CD4-positive, CD25-positive, alpha-beta regulatory T cell (primary cell): Measurements from ENCODE around the gene G0S2. TPM values are rescaled to one million over a fixed set of nuclear protein-coding genes. Genes with fewer than 3 reads are reported as not detected.
A peak's percentile ranks its signal among the peaks of the same experiment; 100 is the strongest.

Experiments
- ATAC-seq, 2 donors: fragments of 150-1000 bp; cut with Tn5 transposase; one replicate each; pipeline ENCODE4 v1.10.0; 2021; ENCODE audit warnings: low read depth in 2 of 2, moderate number of reproducible peaks in 2 of 2, moderate library complexity in 1 of 2
- DNase-seq, 3 donors: peaks; one replicate each; pipeline versions ENCODE4 v3.0.0 to v3.0.0-alpha.2; 2012 to 2022; ENCODE audit warnings: mixed read lengths in 1 of 3
- H3K27ac ChIP-seq: one replicate; pipeline ENCODE4 v1.7.0; 2013; ENCODE audit warnings: mild to moderate bottlenecking, low read length; ENCODE audit not compliant: insufficient read depth, poor library complexity, severe bottlenecking
- H3K27me3 ChIP-seq: one replicate; pipeline ENCODE4 v1.7.0; 2013; ENCODE audit warnings: low read length; ENCODE audit not compliant: control insufficient read depth, insufficient read depth
- H3K36me3 ChIP-seq: one replicate; pipeline ENCODE4 v1.7.0; 2013; ENCODE audit warnings: mild to moderate bottlenecking, low read length, moderate library complexity; ENCODE audit not compliant: control insufficient read depth, insufficient read depth
- H3K4me1 ChIP-seq: 2 replicates; pipeline ENCODE4 v1.7.0; 2013; ENCODE audit warnings: mild to moderate bottlenecking, low read length; ENCODE audit not compliant: insufficient read depth, control insufficient read depth, poor library complexity, severe bottlenecking
- H3K4me3 ChIP-seq: one replicate; pipeline ENCODE4 v1.7.0; 2013; ENCODE audit warnings: low read depth, mild to moderate bottlenecking, low read length, moderate library complexity
- H3K9me3 ChIP-seq, 2 experiments: 1 replicate in 1 of 2; 2 replicates in 1 of 2; pipeline ENCODE4 v1.7.0; 2013; ENCODE audit warnings: low read length in 2 of 2, mild to moderate bottlenecking in 1 of 2, moderate library complexity in 1 of 2; ENCODE audit not compliant: control insufficient read depth in 2 of 2
- H3K27ac Mint-ChIP-seq, 3 donors: one replicate each; pipeline ENCODE4 v1.8.0; 2020 to 2022; ENCODE audit warnings: mild to moderate bottlenecking in 3 of 3, mixed read lengths in 3 of 3, moderate library complexity in 2 of 3
- H3K27me3 Mint-ChIP-seq: one replicate; pipeline ENCODE4 v1.8.0; 2022; ENCODE audit warnings: mild to moderate bottlenecking, mixed read lengths
- H3K36me3 Mint-ChIP-seq: one replicate; pipeline ENCODE4 v1.8.0; 2020; ENCODE audit warnings: mixed read lengths
- H3K4me1 Mint-ChIP-seq, 4 donors: one replicate each; pipeline ENCODE4 v1.8.0; 2020 to 2022; ENCODE audit warnings: mixed read lengths in 4 of 4, mild to moderate bottlenecking in 1 of 4
- H3K4me3 Mint-ChIP-seq, 4 donors: one replicate each; pipeline ENCODE4 v1.8.0; 2020 to 2022; ENCODE audit warnings: mild to moderate bottlenecking in 4 of 4, mixed read lengths in 4 of 4, moderate library complexity in 3 of 4
- H3K9me3 Mint-ChIP-seq, 7 donors: one replicate each; pipeline ENCODE4 v1.8.0; 2020 to 2022; ENCODE audit warnings: mixed read lengths in 7 of 7, mild to moderate bottlenecking in 3 of 7, moderate library complexity in 2 of 7
- polyA plus RNA-seq, 4 donors: library from polyadenylated mRNA; unstranded; fragments of 300-500 nt; fragmentation: Illumina TruSeq; gene quantifications; one replicate each; pipeline ENCODE4 v1.2.3, GENCODE V29; 2021
- total RNA-seq: library from RNA; stranded (reverse); gene quantifications from one replicate; pipeline ENCODE4 v1.2.3, GENCODE V29; 2022

G0S2 gene
- total and polyA plus RNA-seq, 5 donors from 2014 or later: 0.48 TPM; not detected in 4

DNA sequence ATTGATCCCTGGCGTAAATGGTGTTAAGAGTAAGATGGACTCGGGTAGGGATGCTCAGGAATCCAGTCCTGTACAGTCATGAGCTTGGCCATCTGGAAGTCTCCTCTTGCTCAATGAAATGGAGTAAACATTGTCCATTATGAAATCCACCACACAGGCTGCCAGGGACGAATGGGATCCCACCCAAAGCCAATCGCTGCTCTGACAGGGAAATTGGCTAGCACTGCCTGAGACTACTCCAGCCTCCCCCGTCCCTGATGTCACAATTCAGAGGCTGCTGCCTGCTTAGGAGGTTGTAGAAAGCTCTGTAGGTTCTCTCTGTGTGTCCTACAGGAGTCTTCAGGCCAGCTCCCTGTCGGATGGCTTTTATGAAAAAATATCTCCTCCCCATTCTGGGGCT is 29.4 kb downstream of the G0S2 start, which contains the start of gene HSD11B1:
Gene HSD11B1 (plus strand): TSS at position 263 of the 400 bp plus-strand sequence. CDS start 97 bp downstream, at position 360.
- H3K27me3 ChIP-seq: no peaks in the 10 kb centered on the region
- peaks cover 0 to 3% (median 0%) of the 10 kb centered on the region in 7 donors for H3K9me3 Mint-ChIP-seq
- no peak within 1 kb of the TSS for H3K4me3 ChIP-seq
- H3K4me1 ChIP-seq: no peaks in the 10 kb centered on the region
- no peak within 1 kb of the TSS for H3K27ac ChIP-seq
- H3K4me3 Mint-ChIP-seq: no peak within 1 kb of the TSS
- no peak within 1 kb of the TSS for H3K27ac Mint-ChIP-seq
- no peak for ATAC-seq
- no peaks in the 10 kb centered on the region for H3K9me3 ChIP-seq
- DNase-seq: no peak
- H3K36me3 ChIP-seq: no peaks in the 10 kb centered on the region
- no peaks in the 10 kb centered on the region for H3K27me3 Mint-ChIP-seq
- H3K4me1 Mint-ChIP-seq: peaks cover 0 to 9% (median 3%) of the 10 kb centered on the region in 4 donors
- H3K36me3 Mint-ChIP-seq: peaks cover 17% of the 10 kb centered on the region

DNA sequence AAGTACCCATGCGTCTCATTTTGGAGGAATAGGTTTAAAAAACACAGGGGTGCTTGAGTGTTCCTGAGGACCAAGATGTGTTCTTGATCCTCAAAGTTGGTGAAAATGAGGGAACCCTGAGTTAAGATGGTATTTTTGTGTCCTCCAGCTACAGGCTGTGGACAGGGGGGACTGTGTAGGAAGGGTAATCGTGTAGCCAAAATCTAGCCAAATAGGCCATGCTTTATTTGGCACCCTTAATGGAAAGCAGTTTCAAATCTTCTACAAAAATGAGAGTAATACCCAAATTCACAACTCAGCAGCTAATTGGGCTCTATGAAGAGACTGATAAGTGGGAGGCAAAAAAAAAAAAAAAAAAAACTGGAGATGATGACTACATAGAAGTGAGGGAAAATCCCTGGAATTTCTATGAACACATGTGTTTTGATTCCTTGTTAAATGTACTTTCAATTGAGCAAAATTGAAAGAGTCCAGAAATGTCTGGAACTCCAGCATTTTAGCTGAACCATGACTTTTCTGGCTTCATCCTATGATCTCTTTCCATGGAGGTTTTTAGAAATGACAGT is 29.9 kb downstream of the G0S2 start:
- Histone ChIP-seq H3K4me3 (no peak overlapping the region), H3K27ac (no peak overlapping the region), H3K4me1 (no peaks in the 10 kb centered on the region), H3K36me3 (no peaks in the 10 kb centered on the region), H3K9me3 (no peaks in the 10 kb centered on the region), H3K27me3 (no peaks in the 10 kb centered on the region)
- ATAC-seq (no peak), DNase-seq (no peak)
- Mint-ChIP-seq H3K4me1 (peaks cover 0 to 13% (median 4%) of the 10 kb centered on the region in 4 donors), H3K9me3 (peaks cover 0 to 3% (median 0%) of the 10 kb centered on the region in 7 donors), H3K27ac (no peak overlapping the region), H3K36me3 (peaks cover 17% of the 10 kb centered on the region), H3K4me3 (no peak overlapping the region), H3K27me3 (no peaks in the 10 kb centered on the region)

- no peak for DNase-seq
- Mint-ChIP-seq H3K36me3 (peaks cover 15% of the 10 kb centered on the region), H3K4me3 (no peak overlapping the region), H3K27me3 (no peaks in the 10 kb centered on the region), H3K9me3 (peaks cover 0 to 3% (median 0%) of the 10 kb centered on the region in 7 donors), H3K4me1 (peaks cover 0 to 16% (median 8%) of the 10 kb centered on the region in 4 donors), H3K27ac (no peak overlapping the region)
- Histone ChIP-seq H3K27ac (no peak overlapping the region), H3K36me3 (no peaks in the 10 kb centered on the region), H3K4me1 (no peaks in the 10 kb centered on the region), H3K9me3 (no peaks in the 10 kb centered on the region), H3K4me3 (no peak overlapping the region), H3K27me3 (no peaks in the 10 kb centered on the region)
- no peak for ATAC-seq
These were observed 31.4 kb downstream of the G0S2 start for GRCh38 chr1:209706622-209707021.

DNA sequence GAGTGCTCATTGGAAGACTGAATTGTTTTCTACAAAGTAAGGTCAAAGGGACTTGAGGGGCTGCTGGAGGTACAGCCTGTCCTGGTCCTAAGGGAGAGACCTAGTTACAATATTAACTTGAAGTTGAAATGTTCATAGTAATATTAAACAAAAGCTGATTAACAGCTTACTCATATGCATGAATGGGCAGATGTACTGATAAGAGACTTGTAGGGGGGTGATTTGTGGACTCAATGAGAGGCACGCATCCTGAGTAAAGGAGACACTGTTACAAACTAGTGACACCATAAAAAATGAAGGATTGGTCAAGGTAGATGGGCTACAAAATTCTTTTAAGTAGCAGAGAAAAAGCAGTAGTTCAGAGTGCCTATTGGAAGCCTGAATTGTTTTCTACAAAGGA is 32.1 kb downstream of the G0S2 start:
- H3K4me1 Mint-ChIP-seq: peaks cover 0 to 16% (median 8%) of the 10 kb centered on the region in 4 donors
- H3K9me3 ChIP-seq: no peaks in the 10 kb centered on the region
- no peak overlapping the region for H3K27ac Mint-ChIP-seq
- no peak overlapping the region for H3K27ac ChIP-seq
- no peak overlapping the region for H3K4me3 ChIP-seq
- ATAC-seq (no peak), DNase-seq (no peak)
- H3K27me3 Mint-ChIP-seq: no peaks in the 10 kb centered on the region
- no peaks in the 10 kb centered on the region for H3K27me3 ChIP-seq
- peaks cover 0 to 3% (median 0%) of the 10 kb centered on the region in 7 donors for H3K9me3 Mint-ChIP-seq
- H3K4me1 ChIP-seq: no peaks in the 10 kb centered on the region
- no peaks in the 10 kb centered on the region for H3K36me3 ChIP-seq
- H3K4me3 Mint-ChIP-seq: no peak overlapping the region
- peaks cover 12% of the 10 kb centered on the region for H3K36me3 Mint-ChIP-seq

GRCh38 chr1:209708297-209708696 is 33.1 kb downstream of the G0S2 start:
- H3K27ac ChIP-seq: no peak overlapping the region
- no peak overlapping the region for H3K4me3 Mint-ChIP-seq

DNA sequence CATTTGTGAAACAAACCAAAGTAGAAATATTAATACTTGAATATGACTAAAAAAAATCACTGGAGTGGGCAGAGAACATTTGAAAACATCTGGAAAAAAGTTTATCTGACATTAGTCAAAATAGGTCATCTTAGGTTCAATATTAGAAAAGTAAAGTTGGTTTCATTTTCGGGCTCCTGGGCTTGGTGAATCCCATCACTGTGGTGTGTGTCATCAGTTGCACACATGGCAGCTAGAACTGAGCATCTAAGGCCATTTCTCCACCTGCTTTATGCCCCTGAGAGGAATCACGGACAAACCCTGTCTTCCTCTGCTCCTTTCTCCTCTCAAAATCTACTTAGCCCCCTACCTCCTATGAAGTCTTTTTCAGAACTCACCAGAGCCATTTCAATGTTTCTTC is 34.9 kb downstream of the G0S2 start:
- H3K27me3 ChIP-seq: no peaks in the 10 kb centered on the region
- H3K9me3 ChIP-seq: no peaks in the 10 kb centered on the region
- no peak overlapping the region for H3K27ac ChIP-seq
- DNase-seq: peak in 1 of 3 donors; percentile 30
- H3K27ac Mint-ChIP-seq: no peak overlapping the region
- peak overlapping the region in 1 of 4 donors; percentile 19 for H3K4me3 Mint-ChIP-seq
- peaks cover 12% of the 10 kb centered on the region for H3K36me3 Mint-ChIP-seq
- no peaks in the 10 kb centered on the region for H3K27me3 Mint-ChIP-seq
- H3K4me3 ChIP-seq: peak overlapping the region; percentile 17
- ATAC-seq: no peak
- peaks cover 0 to 14% (median 7%) of the 10 kb centered on the region in 4 donors for H3K4me1 Mint-ChIP-seq
- peaks cover 0 to under 1% (median 0%) of the 10 kb centered on the region in 7 donors for H3K9me3 Mint-ChIP-seq
- no peaks in the 10 kb centered on the region for H3K4me1 ChIP-seq
- H3K36me3 ChIP-seq: no peaks in the 10 kb centered on the region

More at GRCh38 chr1:209708297-209708696, 33.1 kb downstream of the G0S2 start:
- Mint-ChIP-seq H3K36me3 (peaks cover 12% of the 10 kb centered on the region), H3K27me3 (no peaks in the 10 kb centered on the region), H3K9me3 (peaks cover 0 to 3% (median 0%) of the 10 kb centered on the region in 7 donors), H3K4me1 (peaks cover 0 to 16% (median 8%) of the 10 kb centered on the region in 4 donors), H3K27ac (no peak overlapping the region)
- ATAC-seq: no peak
- no peak overlapping the region for H3K4me3 ChIP-seq
- no peaks in the 10 kb centered on the region for H3K9me3 ChIP-seq
- no peaks in the 10 kb centered on the region for H3K27me3 ChIP-seq
- DNase-seq: no peak
- no peaks in the 10 kb centered on the region for H3K4me1 ChIP-seq
- H3K36me3 ChIP-seq: no peaks in the 10 kb centered on the region

DNA sequence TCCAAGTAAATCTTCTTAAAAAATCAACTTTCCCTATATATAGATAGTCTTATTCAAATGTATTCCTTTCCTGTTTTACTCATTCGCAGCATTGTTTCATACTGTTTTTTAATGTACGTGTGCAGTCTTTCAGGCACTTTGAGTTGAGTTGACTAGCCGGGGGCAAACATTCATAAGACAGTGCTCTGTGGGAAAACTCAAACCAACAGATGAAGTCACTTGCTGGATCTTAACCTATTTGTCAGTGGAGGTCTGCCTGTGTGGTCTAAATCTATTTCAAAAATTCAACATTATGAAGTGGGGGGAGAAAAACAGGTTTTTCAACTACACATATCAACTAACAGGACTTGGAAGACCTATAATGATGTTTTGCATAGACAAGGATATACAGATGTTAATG is 35.6 kb downstream of the G0S2 start:
- Histone ChIP-seq H3K27me3 (no peaks in the 10 kb centered on the region), H3K9me3 (no peaks in the 10 kb centered on the region), H3K27ac (no peak overlapping the region), H3K4me3 (no peak overlapping the region), H3K36me3 (no peaks in the 10 kb centered on the region), H3K4me1 (no peaks in the 10 kb centered on the region)
- DNase-seq (no peak), ATAC-seq (no peak)
- Mint-ChIP-seq H3K4me3 (no peak overlapping the region), H3K9me3 (no peaks in the 10 kb centered on the region), H3K27ac (peak overlapping the region in 1 of 3 donors; percentile 1), H3K36me3 (peaks cover 9% of the 10 kb centered on the region), H3K27me3 (no peaks in the 10 kb centered on the region), H3K4me1 (peaks cover 2 to 21% (median 10%) of the 10 kb centered on the region in 4 donors)

DNA sequence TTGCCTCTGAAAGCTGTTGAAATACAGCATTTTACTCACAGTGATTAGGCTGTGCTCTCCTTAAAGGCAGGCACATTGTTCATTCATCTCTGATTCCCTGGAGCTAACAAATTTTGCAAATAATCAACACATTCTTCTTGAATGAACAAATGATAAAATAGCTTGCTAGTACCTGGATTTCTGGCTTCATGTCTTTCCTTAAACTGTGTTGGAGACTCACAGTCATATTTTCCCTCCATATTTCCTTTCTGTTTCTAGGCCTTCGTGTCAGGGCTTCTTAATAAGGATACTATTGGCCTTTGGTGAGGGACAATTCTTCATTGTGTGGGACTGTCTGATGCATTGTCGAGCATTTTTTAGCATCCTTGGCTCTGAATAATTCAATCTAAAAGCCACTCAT is 39.1 kb downstream of the G0S2 start:
- H3K4me1 ChIP-seq: no peaks in the 10 kb centered on the region
- Mint-ChIP-seq H3K27me3 (no peaks in the 10 kb centered on the region), H3K9me3 (peaks cover 0 to 2% (median 0%) of the 10 kb centered on the region in 7 donors), H3K36me3 (no peaks in the 10 kb centered on the region), H3K4me1 (peaks cover 7 to 26% (median 15%) of the 10 kb centered on the region in 4 donors), H3K27ac (peak overlapping the region in 2 of 3 donors; percentile 16 to 19), H3K4me3 (no peak overlapping the region)
- H3K9me3 ChIP-seq: no peaks in the 10 kb centered on the region
- ATAC-seq (no peak), DNase-seq (no peak)
- no peak overlapping the region for H3K27ac ChIP-seq
- no peak overlapping the region for H3K4me3 ChIP-seq
- H3K27me3 ChIP-seq: no peaks in the 10 kb centered on the region
- no peaks in the 10 kb centered on the region for H3K36me3 ChIP-seq
